SK-N-SH treated with all-trans-retinoic acid at 6 μM for 48 hours (cell line): ENCODE measurements around the gene ANKRD13D.
A peak's percentile ranks its signal among the peaks of the same experiment; 100 is the strongest.

Experiments
- ATAC-seq: fragments of 200-7000 bp; cut with Tn5 transposase; 3 replicates; pipeline ENCODE4 v1.9.1; 2020; ENCODE audit warnings: mild to moderate bottlenecking, moderate library complexity
- ARNTL ChIP-seq: fragments of 450-650 bp; formaldehyde crosslinking; IDR thresholded peaks from 2 replicates; pipeline ENCODE4 v1.5.0; 2020; ENCODE audit warnings: low read depth, mild to moderate bottlenecking, moderate library complexity, borderline replicate concordance
- BACH2 ChIP-seq: fragments of 250-450 bp; sonication (Bioruptor Pico); IDR thresholded peaks from 2 replicates; pipeline ENCODE4 v1.9.0; 2021; ENCODE audit warnings: mild to moderate bottlenecking, borderline replicate concordance
- CSDC2 ChIP-seq: fragments of 250-450 bp; sonication (Bioruptor Pico); IDR thresholded peaks from 2 replicates; pipeline ENCODE4 v1.5.0; 2020; ENCODE audit warnings: mild to moderate bottlenecking, moderate library complexity
- GLIS3 ChIP-seq: fragments of 250-450 bp; sonication (Bioruptor Pico); IDR thresholded peaks from 2 replicates; pipeline ENCODE4 v1.5.0; 2020; ENCODE audit warnings: mild to moderate bottlenecking, moderate library complexity
- ISL1 ChIP-seq: fragments of 250-450 bp; sonication (Bioruptor Pico); IDR thresholded peaks from 2 replicates; pipeline ENCODE4 v2.1.2; 2022; ENCODE audit warnings: mild to moderate bottlenecking, moderate library complexity
- OSR1 ChIP-seq: fragments of 250-450 bp; sonication (Bioruptor Pico); IDR thresholded peaks from 2 replicates; pipeline ENCODE4 v1.8.0; 2022; ENCODE audit warnings: moderate library complexity, mild to moderate bottlenecking, inconsistent platforms
- PPARA ChIP-seq: fragments of 250-450 bp; sonication (Bioruptor Pico); IDR thresholded peaks from 2 replicates; pipeline ENCODE4 v1.5.0; 2020; ENCODE audit warnings: mild to moderate bottlenecking, borderline replicate concordance
- RARB ChIP-seq: fragments of 250-450 bp; sonication (Bioruptor Pico); IDR thresholded peaks from 2 replicates; pipeline ENCODE4 v1.8.0; 2021; ENCODE audit warnings: mild to moderate bottlenecking, moderate library complexity
- SNAI2 ChIP-seq: fragments of 250-450 bp; sonication (Bioruptor Pico); IDR thresholded peaks from 2 replicates; pipeline ENCODE4 v1.5.0; 2020; ENCODE audit warnings: mild to moderate bottlenecking, moderate library complexity
- TCF4 ChIP-seq: fragments of 250-450 bp; sonication (Bioruptor Pico); IDR thresholded peaks from 2 replicates; pipeline ENCODE4 v1.8.0; 2021; ENCODE audit warnings: mild to moderate bottlenecking, moderate library complexity, borderline replicate concordance
- ZC3H10 ChIP-seq: fragments of 250-450 bp; sonication (Bioruptor Pico); IDR thresholded peaks from 2 replicates; pipeline ENCODE4 v1.5.1; 2021; ENCODE audit warnings: mild to moderate bottlenecking, moderate library complexity
- ZFP3 ChIP-seq: fragments of 250-450 bp; sonication (Bioruptor Pico); IDR thresholded peaks from 2 replicates; pipeline ENCODE4 v1.5.0; 2020; ENCODE audit warnings: mild to moderate bottlenecking, moderate library complexity
- ZFP30 ChIP-seq: fragments of 450-650 bp; formaldehyde crosslinking; IDR thresholded peaks from 2 replicates; pipeline ENCODE4 v1.5.0; 2022; ENCODE audit warnings: mild to moderate bottlenecking, moderate library complexity
- ZNF565 ChIP-seq: fragments of 450-650 bp; formaldehyde crosslinking; conservative IDR thresholded peaks from 2 replicates; pipeline ENCODE4 v1.5.0; 2020; ENCODE audit warnings: low read depth, mild to moderate bottlenecking, moderate library complexity
- ZNF70 ChIP-seq: fragments of 450-650 bp; formaldehyde crosslinking; IDR thresholded peaks from 2 replicates; pipeline ENCODE4 v1.5.0; 2020; ENCODE audit warnings: mild to moderate bottlenecking, moderate library complexity
- ZNF8 ChIP-seq: fragments of 450-650 bp; formaldehyde crosslinking; IDR thresholded peaks from 2 replicates; pipeline ENCODE4 v1.5.0; 2020; ENCODE audit warnings: mild to moderate bottlenecking, moderate library complexity
- TF ChIP-seq, protein P1 (sequence below): fragments of 250-450 bp; sonication (Bioruptor Pico); IDR thresholded peaks from 2 replicates; pipeline ENCODE4 v1.8.0; 2021; ENCODE audit warnings: low read depth, mild to moderate bottlenecking, moderate library complexity, borderline replicate concordance
- TF ChIP-seq, protein P2 (sequence below): fragments of 250-450 bp; sonication (Bioruptor Pico); IDR thresholded peaks from 2 replicates; pipeline ENCODE4 v1.5.1; 2020; ENCODE audit warnings: low read depth, mild to moderate bottlenecking, moderate library complexity
- TF ChIP-seq, protein P3 (sequence below): fragments of 250-450 bp; sonication (Bioruptor Pico); IDR thresholded peaks from 2 replicates; pipeline ENCODE4 v1.5.0; 2020; ENCODE audit warnings: mild to moderate bottlenecking, moderate library complexity
- TF ChIP-seq, protein P4 (sequence below): fragments of 250-450 bp; sonication (Bioruptor Pico); IDR thresholded peaks from 2 replicates; pipeline ENCODE4 v1.8.0; 2020; ENCODE audit warnings: mild to moderate bottlenecking, moderate library complexity, borderline replicate concordance

ANKRD13D gene

DNA sequence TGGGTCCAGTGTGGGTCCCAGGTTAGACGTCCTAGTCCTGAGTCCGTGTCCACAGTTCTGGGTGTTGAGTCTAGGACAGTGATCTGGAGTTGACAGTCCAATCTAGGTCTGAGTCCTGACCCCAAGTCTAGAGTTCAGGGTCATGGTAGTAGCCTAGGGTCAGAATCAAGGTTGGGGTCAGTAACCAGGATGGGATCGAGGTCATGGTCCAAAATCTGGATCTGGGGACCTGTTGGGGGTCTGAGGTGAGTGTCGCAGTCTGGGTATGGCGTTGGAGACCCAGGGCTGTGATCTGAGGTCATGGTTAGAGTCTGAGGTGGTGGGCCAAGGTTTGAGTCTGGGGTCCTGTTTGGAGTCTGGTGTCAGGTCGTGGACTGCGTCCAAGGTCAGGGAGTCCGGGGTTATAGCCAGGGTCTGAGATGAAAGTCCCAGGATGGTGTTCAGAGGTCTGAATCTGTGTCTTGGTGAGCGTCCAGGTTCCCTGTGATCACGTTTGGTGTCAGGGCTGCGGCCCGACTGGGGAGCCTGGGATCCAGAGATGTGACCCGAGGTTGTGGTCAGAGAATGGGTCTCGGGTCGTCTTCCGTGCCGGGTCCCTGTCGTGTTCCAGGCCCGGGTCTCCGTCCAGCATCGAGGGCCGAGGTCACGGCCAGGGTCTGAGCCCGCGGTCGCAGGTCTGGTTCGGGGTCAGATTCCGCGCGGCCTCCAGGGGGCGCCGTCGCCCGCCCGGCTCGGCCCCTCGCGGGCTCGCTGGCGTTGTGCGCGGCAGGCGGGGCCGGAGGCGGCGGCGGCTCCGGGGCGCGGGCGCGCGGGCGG is 23.3 kb upstream of the ANKRD13D start:
- no peak for TF ChIP-seq ZNF8 (CRISPR knock-in tag)
- TF ChIP-seq, protein P1, sequence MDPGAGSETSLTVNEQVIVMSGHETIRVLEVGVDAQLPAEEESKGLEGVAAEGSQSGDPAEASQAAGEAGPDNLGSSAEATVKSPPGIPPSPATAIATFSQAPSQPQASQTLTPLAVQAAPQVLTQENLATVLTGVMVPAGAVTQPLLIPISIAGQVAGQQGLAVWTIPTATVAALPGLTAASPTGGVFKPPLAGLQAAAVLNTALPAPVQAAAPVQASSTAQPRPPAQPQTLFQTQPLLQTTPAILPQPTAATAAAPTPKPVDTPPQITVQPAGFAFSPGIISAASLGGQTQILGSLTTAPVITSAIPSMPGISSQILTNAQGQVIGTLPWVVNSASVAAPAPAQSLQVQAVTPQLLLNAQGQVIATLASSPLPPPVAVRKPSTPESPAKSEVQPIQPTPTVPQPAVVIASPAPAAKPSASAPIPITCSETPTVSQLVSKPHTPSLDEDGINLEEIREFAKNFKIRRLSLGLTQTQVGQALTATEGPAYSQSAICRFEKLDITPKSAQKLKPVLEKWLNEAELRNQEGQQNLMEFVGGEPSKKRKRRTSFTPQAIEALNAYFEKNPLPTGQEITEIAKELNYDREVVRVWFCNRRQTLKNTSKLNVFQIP (CRISPR knock-in tag), result no peak
- no peak for TF ChIP-seq RARB (CRISPR knock-in tag)
- no peak for TF ChIP-seq BACH2 (CRISPR knock-in tag)
- no peak for TF ChIP-seq ZNF565
- TF ChIP-seq SNAI2 (CRISPR knock-in tag), result no peak
- TF ChIP-seq, protein P2, sequence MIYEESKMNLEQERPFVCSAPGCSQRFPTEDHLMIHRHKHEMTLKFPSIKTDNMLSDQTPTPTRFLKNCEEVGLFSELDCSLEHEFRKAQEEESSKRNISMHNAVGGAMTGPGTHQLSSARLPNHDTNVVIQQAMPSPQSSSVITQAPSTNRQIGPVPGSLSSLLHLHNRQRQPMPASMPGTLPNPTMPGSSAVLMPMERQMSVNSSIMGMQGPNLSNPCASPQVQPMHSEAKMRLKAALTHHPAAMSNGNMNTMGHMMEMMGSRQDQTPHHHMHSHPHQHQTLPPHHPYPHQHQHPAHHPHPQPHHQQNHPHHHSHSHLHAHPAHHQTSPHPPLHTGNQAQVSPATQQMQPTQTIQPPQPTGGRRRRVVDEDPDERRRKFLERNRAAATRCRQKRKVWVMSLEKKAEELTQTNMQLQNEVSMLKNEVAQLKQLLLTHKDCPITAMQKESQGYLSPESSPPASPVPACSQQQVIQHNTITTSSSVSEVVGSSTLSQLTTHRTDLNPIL (CRISPR knock-in tag), result no peak
- TF ChIP-seq ZFP30 (CRISPR knock-in tag), result no peak
- TF ChIP-seq ISL1 (CRISPR knock-in tag), result no peak
- no peak for TF ChIP-seq PPARA (CRISPR knock-in tag)
- TF ChIP-seq OSR1 (CRISPR knock-in tag), result no peak
- no peak for TF ChIP-seq CSDC2 (CRISPR knock-in tag)
- TF ChIP-seq, protein P3, sequence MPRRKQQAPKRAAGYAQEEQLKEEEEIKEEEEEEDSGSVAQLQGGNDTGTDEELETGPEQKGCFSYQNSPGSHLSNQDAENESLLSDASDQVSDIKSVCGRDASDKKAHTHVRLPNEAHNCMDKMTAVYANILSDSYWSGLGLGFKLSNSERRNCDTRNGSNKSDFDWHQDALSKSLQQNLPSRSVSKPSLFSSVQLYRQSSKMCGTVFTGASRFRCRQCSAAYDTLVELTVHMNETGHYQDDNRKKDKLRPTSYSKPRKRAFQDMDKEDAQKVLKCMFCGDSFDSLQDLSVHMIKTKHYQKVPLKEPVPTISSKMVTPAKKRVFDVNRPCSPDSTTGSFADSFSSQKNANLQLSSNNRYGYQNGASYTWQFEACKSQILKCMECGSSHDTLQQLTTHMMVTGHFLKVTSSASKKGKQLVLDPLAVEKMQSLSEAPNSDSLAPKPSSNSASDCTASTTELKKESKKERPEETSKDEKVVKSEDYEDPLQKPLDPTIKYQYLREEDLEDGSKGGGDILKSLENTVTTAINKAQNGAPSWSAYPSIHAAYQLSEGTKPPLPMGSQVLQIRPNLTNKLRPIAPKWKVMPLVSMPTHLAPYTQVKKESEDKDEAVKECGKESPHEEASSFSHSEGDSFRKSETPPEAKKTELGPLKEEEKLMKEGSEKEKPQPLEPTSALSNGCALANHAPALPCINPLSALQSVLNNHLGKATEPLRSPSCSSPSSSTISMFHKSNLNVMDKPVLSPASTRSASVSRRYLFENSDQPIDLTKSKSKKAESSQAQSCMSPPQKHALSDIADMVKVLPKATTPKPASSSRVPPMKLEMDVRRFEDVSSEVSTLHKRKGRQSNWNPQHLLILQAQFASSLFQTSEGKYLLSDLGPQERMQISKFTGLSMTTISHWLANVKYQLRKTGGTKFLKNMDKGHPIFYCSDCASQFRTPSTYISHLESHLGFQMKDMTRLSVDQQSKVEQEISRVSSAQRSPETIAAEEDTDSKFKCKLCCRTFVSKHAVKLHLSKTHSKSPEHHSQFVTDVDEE, result no peak
- TF ChIP-seq GLIS3 (CRISPR knock-in tag), result no peak
- TF ChIP-seq ARNTL (CRISPR knock-in tag), result no peak
- ATAC-seq, result peak; percentile 53

DNA sequence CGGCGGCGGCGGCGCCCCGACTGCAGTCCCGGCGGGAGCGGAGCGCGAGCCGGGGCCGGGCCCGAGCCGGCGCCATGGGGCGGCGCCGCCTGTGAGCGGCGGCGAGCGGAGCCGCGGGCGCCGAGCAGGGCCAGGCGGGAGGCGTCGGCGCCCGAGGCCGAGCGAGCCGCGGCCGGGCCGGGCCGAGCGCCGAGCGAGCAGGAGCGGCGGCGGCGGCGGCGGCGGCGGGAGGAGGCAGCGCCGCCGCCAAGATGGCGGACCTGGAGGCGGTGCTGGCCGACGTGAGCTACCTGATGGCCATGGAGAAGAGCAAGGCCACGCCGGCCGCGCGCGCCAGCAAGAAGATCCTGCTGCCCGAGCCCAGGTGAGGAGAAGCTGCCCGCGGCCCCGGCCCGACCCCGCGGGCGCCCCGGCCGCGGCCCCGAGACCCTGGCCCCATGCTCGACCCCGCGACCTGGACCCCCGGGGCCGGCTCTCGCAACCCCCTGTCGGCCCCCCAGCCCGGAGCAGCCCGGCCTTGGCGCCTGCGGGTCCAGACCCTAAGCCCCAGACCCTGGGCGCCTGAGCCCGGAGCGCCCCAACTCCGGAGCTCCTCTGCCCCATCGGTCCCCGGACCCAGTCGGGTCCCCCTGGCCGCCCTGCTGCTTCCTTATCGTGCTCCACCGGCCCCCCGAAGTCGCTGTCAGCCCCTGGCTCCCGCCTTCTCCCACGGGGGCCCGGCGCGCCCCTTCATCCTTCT is 22.5 kb upstream of the ANKRD13D start, which contains the start of gene GRK2:
Gene GRK2 (plus strand): TSS at position 25 of the 739 bp plus-strand sequence. CDS start 227 bp downstream, at position 252.
- TF ChIP-seq, protein P4, sequence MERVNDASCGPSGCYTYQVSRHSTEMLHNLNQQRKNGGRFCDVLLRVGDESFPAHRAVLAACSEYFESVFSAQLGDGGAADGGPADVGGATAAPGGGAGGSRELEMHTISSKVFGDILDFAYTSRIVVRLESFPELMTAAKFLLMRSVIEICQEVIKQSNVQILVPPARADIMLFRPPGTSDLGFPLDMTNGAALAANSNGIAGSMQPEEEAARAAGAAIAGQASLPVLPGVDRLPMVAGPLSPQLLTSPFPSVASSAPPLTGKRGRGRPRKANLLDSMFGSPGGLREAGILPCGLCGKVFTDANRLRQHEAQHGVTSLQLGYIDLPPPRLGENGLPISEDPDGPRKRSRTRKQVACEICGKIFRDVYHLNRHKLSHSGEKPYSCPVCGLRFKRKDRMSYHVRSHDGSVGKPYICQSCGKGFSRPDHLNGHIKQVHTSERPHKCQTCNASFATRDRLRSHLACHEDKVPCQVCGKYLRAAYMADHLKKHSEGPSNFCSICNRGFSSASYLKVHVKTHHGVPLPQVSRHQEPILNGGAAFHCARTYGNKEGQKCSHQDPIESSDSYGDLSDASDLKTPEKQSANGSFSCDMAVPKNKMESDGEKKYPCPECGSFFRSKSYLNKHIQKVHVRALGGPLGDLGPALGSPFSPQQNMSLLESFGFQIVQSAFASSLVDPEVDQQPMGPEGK (CRISPR knock-in tag), result no peak
- no peak for TF ChIP-seq ZNF8 (CRISPR knock-in tag)
- TF ChIP-seq ZFP3 (CRISPR knock-in tag), result no peak
- no peak for TF ChIP-seq ZC3H10 (CRISPR knock-in tag)
- no peak for TF ChIP-seq TCF4 (CRISPR knock-in tag)
- TF ChIP-seq ISL1 (CRISPR knock-in tag), result no peak
- no peak for TF ChIP-seq ZFP30 (CRISPR knock-in tag)
- TF ChIP-seq RARB (CRISPR knock-in tag), result no peak
- TF ChIP-seq ZNF70 (CRISPR knock-in tag), result no peak
- ATAC-seq, result peak; percentile 8; the same call in 2 of the 3 replicates
